Measurements from ENCODE around the gene TBL1XR1. TPM values are rescaled to one million over a fixed set of nuclear protein-coding genes. Genes with fewer than 3 reads are reported as not detected.

Gene TBL1XR1
- total RNA-seq, 1 experiment from 2014 or later, result 175 TPM

GRCh38 chr3:176992978-176993377 lies 204.3 kb downstream of the TBL1XR1 start:
- Mint-ChIP-seq H3K9me3 (peaks cover 6 to 8% of the 10 kb centered on the region in 2 experiments), H3K4me3 (no peak overlapping the region), H3K27me3 (ENCODE audit: low read depth) (no peaks in the 10 kb centered on the region), H3K4me1 (peaks cover 20 to 21% of the 10 kb centered on the region in 2 experiments), H3K27ac (no peak overlapping the region), H3K36me3 (ENCODE audit: insufficient read depth in 1 of 3, low read depth in 3 of 3) (peaks cover 0 to 9% (median 4%) of the 10 kb centered on the region in 3 experiments; a peak in 6 of 7 replicates)
- no peak overlapping the region for H2AFZ ChIP-seq (ENCODE audit: low read length)
- H2AK5ac ChIP-seq (ENCODE audit: insufficient read length, low read length), result no peak overlapping the region
- no peak overlapping the region for H3K4ac ChIP-seq (ENCODE audit: low read depth, low read length)
- no peak overlapping the region for H4K8ac ChIP-seq (replicated peaks; ENCODE audit: insufficient read length, low read depth, low read length)
- no peaks in the 10 kb centered on the region for H3K9me3 ChIP-seq (ENCODE audit: control insufficient read depth, low read depth, low read length)
- H3T11ph ChIP-seq (ENCODE audit: low read length), result no peak overlapping the region
- H3K79me1 ChIP-seq (ENCODE audit: insufficient read depth, low read depth, low read length, poor library complexity, severe bottlenecking), result no peaks in the 10 kb centered on the region
- no peak overlapping the region for H3K18ac ChIP-seq (ENCODE audit: insufficient read length, low read depth, low read length)
- H2BK20ac ChIP-seq (ENCODE audit: low read depth, low read length, poor library complexity, severe bottlenecking), result no peak overlapping the region
- H2BK5ac ChIP-seq (ENCODE audit: insufficient read length, low read length), result no peak overlapping the region
- H3K27me3 ChIP-seq (ENCODE audit: insufficient read depth, low read length), result no peaks in the 10 kb centered on the region
- no peak overlapping the region for H3K56ac ChIP-seq (ENCODE audit: insufficient read length, low read depth, low read length)
- no peak overlapping the region for H4K5ac ChIP-seq (ENCODE audit: insufficient read length, low read depth, low read length)
- H3K27ac ChIP-seq (ENCODE audit: insufficient read length, low read depth, low read length), result no peak overlapping the region
- H3K14ac ChIP-seq (ENCODE audit: insufficient read depth, low read length), result no peak overlapping the region
- no peak overlapping the region for H3K9ac ChIP-seq (ENCODE audit: extremely low read depth, insufficient read length, low read length)
- no peaks in the 10 kb centered on the region for H4K20me1 ChIP-seq (ENCODE audit: control insufficient read depth, insufficient read depth, insufficient read length)
- peaks cover 2% of the 10 kb centered on the region; the same call in 1 of the 2 replicates for H3K4me1 ChIP-seq (ENCODE audit: insufficient read depth, low read length)
- H2BK120ac ChIP-seq (ENCODE audit: low read depth, low read length, poor library complexity, severe bottlenecking), result no peak overlapping the region
- H3K23ac ChIP-seq (ENCODE audit: insufficient read length, low read depth, low read length), result no peak overlapping the region
- no peak overlapping the region for H2BK15ac ChIP-seq (ENCODE audit: low read depth, low read length)
- no CpG with 5 or more reads among the region's 3 CpGs for WGBS (ENCODE audit: extremely low coverage, insufficient read length, low lambda C conversion rate)
- H3K4me2 ChIP-seq (ENCODE audit: insufficient read depth, insufficient read length, low read length), result no peak overlapping the region
- no peak overlapping the region for H4K91ac ChIP-seq (ENCODE audit: insufficient read length, low read depth, low read length)
- H3K23me2 ChIP-seq (ENCODE audit: insufficient read length, low read depth, low read length, poor library complexity, severe bottlenecking), result no peaks in the 10 kb centered on the region
- no peak for TF ChIP-seq CTCF (conservative IDR thresholded peaks at IDR 0.05)
- H3K79me2 ChIP-seq (ENCODE audit: insufficient read depth, low read length), result no peaks in the 10 kb centered on the region
- no peak overlapping the region for H2BK12ac ChIP-seq (ENCODE audit: insufficient read length, low read depth, low read length)
- DNase-seq, result no peak

Measured in H9 (cell line).